Astrocyte (in vitro differentiated cells and primary cell): Measurements from ENCODE around the gene PACRG.

Experiments used
- CTCF ChIP-seq: IDR thresholded peaks from 2 replicates; pipeline ENCODE4 v1.5.1; 2011; ENCODE audit warnings: low read depth, mild to moderate bottlenecking, inconsistent platforms, low read length, moderate library complexity; ENCODE audit not compliant: insufficient read depth
- EZH2 ChIP-seq: IDR thresholded peaks from 2 replicates; pipeline ENCODE4 v1.6.1; 2012; ENCODE audit warnings: mild to moderate bottlenecking, low read length, inconsistent platforms; ENCODE audit not compliant: insufficient read depth

DNA sequence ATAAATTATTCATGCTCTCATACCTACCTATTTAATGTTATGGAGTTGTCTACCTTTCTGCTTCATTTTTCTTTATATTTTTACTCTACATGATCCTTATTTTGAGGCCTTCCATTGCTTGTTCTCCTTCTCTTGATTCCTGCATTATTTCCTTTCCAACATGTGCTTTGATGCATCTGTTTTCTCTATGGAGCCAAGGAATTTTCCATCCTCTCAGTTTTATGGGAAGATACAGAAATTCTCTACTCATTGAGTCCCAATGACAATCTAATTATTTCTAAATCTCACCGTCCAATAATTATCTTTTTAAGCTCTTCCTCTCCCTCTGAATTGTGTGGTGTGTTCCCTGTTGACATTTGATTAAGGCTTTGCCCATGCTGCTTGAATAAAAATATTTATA is 136.0 kb downstream of the PACRG start:
- no peak for TF ChIP-seq EZH2
- TF ChIP-seq CTCF: no peak
